CD4-positive, alpha-beta T cell treated with Interleukin-2 at 100 ng/mL for 4 hours (primary cell): ENCODE measurements around the gene EPHA5.
"Not testable (repeated sequence)": the region's sequence is repeated elsewhere in the genome, so short reads cannot be mapped to it uniquely, and the experiment has no call there.

Source experiments
- DNase-seq: peaks from one replicate; pipeline ENCODE4 v3.0.0-alpha.2; 2020; ENCODE audit warnings: low spot score

Gene EPHA5

DNA sequence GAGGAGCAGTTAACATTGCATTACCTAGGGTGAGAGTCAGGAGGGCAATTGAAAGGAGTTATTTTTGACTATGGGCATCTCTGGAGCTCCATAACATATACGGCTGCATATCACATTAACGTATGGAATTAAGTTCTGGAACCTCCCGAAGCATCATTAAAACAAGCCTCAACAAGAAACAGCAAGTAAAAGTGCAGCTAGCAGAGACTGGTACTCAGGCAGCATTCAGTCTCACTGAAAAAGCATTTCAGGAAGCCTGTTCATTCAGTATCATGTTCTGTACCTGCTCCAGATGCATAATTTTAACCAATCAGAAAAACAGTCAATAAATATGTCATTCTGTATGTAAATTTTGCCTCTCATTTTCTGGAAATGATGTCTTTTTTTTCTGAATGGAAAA is 299.6 kb downstream of the EPHA5 start:
- DNase-seq = no peak

DNA sequence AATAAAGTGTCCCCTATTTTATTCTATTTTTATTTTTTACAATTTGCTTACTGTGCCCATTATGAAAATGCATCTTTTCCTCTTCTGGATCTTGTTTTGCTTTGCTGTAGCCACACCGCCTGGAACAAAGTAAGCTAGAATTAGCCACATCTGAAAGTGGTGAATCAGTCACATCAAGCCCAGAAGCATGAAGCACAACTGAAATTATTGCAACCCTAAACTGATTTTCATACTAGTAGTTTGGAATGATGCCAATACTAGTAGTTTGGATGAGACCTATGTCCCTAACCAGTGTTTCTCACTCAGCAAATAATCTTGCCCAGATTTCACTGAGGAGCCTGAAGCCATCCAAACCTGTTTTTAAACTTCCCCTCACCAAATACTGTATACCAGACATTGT is 303.0 kb downstream of the EPHA5 start:
- no peak for DNase-seq

DNA sequence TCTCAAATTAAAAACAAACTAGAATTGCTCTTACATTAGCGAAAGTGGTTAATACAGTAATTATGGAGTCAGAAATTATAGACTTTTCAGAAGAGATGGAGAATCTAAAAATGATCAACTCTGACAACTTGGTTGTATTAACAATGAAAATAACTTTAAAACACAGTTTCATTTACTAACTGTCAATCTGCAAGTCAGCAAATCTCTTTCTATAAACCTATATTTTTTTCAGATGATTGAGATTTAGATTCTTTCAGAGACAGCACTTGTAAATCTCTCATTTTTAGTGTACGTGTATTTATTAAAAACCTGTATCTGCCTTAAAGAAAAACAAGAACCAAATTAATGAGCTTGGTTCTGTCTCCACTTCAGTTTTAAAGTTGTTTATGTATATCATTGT is 311.4 kb downstream of the EPHA5 start:
- no peak for DNase-seq

DNA sequence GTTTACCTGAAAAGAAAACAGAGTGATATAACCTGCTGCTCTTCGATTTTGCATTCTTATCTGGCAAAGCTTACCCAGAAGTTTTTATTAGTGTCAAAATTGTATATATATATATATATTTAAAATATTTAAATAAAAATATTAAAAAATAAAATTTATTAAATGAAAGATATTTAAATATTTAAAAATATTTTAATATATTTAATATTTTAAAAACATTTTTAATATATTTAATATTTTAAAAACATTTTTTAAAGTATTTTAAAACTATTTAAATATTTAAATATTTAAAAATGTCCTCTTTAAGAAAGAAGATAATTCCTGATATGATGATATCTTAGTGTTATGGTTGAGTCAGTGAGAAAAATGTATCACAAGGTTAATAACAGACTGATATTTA is 317.2 kb downstream of the EPHA5 start:
- DNase-seq = no peak

DNA sequence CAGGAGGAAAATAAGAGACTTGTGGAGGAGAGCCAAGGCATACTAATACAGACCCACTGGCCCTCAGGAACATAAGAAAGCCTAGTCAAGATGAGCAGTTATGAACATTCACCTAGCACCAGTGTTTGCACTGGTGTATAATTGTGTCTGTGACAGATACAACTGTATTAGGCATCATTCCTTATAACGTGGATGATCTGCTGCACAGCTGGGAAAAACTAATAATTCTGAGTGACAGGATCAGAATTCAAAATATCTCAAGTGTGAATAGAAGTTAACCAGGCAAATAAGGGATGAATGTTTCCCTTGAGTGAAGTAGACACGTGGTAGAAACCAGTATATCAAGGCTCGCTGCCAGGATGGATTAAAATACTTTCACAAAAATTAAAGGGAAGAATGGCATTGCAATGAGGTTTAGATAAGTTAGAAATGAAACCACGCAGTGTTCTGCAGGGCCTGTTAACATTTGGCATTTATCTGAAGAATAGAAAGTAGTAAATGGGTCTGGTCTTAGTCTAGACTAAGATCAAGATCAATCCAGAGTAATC is 325.9 kb downstream of the EPHA5 start:
- DNase-seq = no peak

DNA sequence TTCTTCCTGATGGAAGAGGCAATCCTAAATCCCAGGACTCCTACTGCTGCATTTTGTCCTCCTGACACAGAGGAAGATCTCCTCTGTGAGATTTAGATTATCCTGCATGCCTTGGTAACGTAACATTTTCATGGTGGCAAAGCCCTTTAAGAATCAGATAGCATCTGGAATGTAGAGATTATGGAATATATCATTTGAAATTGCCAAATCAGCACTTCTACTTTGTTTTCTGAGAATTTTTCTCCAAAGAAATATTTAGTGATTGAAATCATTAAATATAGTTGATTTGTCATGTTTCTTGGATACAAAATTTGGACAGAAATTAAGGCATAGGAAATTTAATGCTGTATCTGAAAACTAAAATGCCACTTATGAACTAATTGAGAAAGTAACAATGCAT is 326.9 kb downstream of the EPHA5 start:
- no peak for DNase-seq

DNA sequence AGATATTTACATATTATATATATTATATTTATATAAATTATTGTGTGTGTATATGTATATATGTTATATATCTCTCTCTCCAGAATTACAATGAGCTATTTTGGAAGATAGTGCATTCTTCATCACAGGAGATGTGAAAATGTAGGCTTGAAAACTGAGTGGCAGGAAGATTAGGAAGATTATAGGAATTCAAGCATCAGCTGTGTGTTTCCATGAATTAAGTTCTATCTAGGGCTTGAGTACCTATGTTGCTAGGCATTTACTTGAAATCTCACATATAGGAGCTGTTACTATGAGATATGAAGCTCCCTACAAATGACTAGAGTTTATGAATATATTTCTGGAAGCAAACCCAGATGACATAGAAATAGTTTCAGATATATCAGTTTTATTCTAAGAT is 328.7 kb downstream of the EPHA5 start:
- no peak for DNase-seq

DNA sequence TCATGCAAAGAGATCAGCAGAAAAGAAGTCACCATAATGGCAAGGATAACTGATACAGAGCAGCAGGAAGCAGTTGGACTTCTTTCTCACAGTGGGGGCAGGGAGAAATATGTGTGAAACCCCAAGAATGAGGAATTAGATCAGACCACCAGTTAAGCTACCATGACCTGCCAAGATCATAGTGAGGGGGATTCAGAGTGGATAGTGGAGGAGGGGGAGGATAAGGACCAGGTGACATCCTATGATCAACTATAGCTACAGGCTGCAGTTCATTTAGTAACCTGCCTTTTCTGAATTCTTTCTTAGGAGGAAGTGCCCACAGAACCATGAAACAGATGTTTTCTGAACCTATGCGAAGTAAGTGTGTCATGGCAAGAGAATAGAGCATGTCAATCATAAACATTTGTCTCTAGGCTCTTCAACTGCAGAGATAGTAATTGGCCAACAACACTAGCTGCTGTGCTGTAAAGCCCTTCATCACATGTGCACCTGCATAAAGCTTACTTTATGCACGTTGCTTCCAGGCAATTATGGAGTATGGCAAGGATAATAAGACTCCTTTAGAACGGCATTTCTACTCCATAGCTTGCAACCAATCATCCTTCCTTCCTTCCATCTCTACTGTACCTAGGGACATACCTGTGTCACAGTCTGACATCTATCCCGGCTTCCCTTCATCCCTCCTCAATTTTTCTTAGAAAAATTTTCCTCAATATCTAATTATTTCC is 329.7 kb downstream of the EPHA5 start:
- DNase-seq = no peak

DNA sequence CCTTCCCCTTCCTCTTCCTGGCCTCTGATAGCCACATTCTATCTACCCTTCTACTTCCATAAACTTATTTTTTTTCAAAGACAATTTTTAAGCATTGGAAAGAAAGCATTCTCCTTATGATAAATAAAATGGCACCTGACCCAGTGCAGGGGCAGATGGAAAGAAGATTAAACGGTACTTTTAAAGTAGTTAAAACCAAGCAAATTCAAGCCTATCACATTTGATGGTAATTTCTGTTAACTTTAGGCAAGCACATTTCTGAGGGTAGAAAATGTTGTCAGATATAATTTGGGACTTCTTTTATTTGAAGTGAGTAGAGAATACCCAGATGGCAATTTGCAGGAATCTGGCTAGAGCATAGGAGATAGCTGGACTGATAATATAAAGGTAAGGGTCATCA is 332.9 kb downstream of the EPHA5 start:
- DNase-seq = no peak

DNA sequence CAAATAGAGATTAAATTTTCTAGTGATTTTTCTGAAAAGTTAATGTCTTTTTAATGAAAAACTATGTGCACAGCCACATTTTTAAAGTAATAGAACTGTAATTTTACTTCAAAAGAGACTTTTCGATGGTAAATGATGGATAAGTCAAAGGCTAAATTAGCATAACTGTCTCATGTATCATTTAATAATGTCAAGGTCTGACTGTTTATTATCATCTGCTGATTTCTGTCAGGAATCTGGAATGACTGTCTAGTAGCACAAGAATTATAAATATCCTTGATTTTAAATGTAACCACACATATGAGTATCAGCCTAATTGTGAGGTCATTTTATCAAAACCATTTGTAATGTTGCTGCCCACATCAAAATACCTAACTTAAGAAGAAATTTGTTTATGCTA is 333.8 kb downstream of the EPHA5 start:
- DNase-seq = no peak

DNA sequence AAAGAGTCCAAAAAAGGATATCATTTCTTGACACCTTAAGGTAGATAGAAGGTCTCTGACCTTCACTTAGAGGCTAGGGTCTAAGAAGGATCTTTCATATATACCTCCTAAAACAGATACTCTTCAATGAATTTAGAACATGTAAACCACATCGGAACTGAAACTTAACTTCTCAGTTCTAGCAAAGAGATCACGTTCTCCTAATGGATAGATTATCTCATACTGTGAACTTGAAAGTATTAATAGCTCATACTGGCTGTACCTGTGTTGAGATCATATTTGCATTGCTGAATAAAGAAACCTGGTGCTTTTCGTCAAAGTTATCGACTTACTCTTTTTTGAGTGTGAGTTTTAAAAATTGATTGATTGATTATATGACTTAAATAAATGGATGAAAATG is 353.8 kb downstream of the EPHA5 start:
- no peak for DNase-seq

DNA sequence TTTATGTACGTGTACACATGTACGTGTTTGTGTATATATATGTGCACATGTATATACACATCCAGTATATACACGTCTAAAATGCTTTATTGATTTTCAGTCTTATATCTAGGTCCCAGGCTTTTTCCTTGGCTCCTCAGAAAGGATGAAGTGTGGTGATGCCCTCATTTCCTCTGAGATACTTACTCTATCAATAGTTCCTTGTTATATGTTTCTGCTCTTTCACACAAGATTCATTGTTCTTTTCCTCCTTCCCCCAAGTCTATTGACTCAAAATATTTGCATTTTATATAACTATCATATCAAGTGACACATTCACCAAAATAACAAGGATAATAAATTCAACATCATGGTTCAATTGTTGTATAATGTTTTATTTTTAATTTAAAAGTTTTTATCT is 359.2 kb downstream of the EPHA5 start:
- DNase-seq = no peak

DNA sequence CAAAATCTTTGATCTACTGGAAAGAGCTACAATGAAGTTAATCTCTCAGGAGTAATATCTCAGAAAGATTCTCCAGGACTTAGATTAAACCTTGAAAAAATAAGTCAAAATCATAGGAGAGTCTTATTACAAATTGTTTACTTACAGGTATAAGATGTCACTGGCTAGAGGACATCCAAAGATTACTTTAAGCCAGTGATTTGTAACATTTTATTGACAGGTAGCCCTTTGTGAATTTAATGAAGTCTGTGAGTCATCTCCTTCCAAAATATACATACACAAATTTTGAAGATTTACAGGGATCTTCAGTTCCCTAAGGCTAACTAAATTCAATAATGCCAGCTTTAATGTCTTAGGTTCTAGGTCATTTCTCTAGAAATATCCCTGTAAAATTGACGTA is 359.7 kb downstream of the EPHA5 start:
- no peak for DNase-seq

DNA sequence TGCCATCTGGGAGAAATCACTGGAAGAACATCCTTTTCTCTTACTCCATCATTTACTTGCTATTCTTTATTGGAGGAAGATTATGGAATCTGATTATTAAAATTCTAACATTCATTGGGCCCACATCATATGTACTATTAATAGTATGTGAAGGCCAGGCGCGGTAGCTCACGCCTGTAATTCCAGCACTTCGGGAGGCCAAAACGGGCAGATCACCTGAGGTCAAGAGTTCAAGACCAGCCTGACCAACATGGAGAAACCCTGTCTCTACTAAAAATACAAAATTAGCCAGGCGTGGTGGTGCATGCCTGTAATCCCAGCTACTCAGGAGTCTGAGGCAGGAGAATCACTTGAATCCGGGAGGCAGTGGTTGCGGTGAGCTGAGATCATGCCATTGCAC is 361.7 kb downstream of the EPHA5 start:
- DNase-seq = not testable (repeated sequence)

DNA sequence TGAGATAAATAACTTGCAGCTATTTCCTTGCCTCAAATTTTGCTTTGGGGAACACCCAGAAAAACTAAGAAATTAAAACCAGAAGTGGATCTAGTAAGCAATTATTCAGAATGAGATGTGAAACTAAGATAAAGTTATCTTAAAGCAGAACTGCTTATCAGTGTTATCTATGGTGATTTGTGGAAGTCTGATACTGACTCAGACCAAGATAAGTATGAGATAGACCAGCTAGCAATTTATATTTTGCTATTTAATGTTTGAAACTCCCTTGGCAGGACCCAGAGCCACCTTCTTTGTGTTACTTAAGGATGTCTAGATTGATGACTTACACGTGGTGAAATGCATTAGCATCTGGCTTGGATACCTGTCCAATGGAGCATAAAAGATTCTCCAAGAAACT is 368.1 kb downstream of the EPHA5 start:
- DNase-seq = no peak

DNA sequence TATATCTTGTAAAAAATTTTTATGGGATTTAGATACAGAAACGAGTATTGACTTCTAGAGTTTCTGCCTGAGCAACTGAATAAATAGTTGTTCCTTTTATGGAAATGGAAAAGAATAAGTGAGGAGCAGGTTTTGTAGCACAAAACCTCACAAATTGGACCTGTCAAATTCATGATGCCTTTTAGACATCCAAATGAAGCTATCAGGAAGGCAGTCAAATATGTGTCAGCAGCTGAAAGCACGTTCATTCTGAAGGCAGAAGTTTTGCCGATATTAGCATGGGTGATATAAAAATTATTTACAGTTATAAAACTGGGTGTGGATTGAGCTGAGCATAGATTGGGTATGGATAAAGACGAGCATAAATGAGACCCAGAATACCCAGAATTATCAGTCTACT is 374.0 kb downstream of the EPHA5 start:
- DNase-seq = no peak

DNA sequence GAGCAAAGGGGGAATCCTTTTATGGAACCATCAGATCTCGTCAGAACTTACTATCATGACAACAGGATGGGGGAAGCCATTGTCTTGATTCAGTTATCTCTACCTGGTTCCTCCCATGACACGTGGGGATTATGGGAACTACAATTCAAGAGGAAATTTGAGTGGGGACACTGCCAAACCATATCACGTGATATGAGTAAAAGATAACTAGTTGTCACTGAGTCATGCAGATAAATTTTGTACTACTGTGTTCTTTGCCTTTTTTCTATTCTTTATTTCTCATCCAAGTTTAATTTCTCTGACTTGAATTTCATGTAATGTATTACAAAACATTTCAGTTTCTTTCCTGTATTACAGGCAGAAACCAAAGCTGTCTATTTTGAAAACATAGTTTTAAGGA is 383.2 kb downstream of the EPHA5 start:
- no peak for DNase-seq
